Stimulated activated CD4-positive, alpha-beta T cell treated with anti-CD3 and anti-CD28 coated beads, TNF-alpha, amount 100 ng/mL, for 1 hour (primary cell): ENCODE measurements around the gene CLDND2.

ENCODE experiments used
- DNase-seq, 3 donors: peaks; one replicate each; pipeline ENCODE4 v3.0.0-alpha.2; 2020; ENCODE audit warnings: low read depth in 3 of 3, low spot score in 1 of 3

Gene CLDND2

DNA sequence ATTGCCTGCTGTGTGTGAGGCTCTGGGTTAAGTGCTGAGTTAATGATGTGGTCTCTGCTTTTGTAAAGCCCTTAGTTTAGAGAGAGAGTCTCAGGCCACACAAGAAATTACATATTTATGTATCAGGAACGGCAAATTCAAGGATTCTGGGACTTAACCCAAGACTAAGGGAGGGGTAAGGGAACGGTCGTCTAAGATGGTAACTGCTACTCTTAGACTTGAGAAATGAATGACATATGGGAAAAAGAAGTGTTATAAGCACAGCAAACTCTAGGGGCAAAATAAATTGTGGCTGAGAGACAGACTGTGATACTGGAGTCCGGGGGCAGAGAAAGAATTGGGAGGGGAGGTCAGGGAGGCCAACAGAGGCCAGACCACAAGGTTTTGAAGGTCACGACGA is 37.1 kb downstream of the CLDND2 start:
- DNase-seq: no peak

DNA sequence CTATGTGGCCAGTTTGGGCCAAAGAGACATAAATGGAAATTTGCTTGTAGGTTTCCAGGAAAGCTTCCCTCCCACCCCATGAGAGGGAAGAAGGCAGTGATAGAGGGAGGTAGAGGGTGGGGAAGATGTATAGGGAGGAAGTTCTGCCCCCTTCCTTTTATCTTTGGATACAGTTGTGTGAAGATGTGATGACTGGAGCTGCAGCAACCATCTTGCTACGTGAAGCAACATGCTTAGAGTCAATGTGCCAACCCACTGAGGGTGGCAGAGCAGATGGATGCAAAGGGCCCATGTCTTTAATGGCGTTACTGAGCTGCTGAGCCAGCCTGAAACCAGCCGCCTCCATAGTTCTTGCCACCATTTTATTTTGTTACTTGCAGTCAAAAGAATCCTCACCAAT is 37.6 kb downstream of the CLDND2 start:
- no peak for DNase-seq

DNA sequence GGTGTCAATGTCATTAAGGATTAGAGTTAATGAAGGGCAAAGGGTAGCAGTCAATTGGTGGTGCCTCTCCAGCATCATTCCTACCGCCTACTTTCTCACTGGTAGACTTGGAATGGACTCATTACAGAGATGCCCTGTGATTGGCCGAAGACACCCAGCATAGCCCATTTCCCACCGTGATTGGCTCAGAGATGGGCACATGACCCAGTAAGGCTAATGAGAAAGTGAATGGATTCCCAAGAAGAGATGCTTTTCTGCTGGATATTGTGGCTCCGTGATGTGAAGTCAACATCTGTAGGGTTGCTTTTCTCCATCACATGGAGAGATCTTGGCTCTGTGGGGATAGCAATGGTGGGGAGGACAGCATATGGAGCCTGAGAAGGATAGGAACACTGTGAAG is 38.4 kb downstream of the CLDND2 start:
- no peak for DNase-seq

DNA sequence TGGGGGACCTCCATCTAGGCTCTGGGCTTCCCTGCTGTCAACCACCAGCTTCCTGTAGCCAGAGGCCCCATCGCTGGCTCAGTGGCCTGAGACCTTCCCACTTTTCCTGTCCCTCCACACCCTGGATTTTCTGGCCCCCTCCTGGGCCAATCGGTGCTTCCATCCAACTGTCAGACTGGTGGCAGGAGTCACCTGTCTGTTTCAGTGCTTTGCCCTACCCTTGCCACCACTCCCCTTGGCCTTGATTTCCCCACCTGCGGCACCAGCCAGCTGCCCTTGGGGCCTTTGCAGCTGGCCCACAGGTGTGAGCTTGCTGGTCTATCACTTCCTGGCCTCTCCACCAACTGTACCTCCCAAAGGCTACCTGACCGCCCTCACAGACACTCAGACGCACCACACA is 39.4 kb downstream of the CLDND2 start:
- no peak for DNase-seq

DNA sequence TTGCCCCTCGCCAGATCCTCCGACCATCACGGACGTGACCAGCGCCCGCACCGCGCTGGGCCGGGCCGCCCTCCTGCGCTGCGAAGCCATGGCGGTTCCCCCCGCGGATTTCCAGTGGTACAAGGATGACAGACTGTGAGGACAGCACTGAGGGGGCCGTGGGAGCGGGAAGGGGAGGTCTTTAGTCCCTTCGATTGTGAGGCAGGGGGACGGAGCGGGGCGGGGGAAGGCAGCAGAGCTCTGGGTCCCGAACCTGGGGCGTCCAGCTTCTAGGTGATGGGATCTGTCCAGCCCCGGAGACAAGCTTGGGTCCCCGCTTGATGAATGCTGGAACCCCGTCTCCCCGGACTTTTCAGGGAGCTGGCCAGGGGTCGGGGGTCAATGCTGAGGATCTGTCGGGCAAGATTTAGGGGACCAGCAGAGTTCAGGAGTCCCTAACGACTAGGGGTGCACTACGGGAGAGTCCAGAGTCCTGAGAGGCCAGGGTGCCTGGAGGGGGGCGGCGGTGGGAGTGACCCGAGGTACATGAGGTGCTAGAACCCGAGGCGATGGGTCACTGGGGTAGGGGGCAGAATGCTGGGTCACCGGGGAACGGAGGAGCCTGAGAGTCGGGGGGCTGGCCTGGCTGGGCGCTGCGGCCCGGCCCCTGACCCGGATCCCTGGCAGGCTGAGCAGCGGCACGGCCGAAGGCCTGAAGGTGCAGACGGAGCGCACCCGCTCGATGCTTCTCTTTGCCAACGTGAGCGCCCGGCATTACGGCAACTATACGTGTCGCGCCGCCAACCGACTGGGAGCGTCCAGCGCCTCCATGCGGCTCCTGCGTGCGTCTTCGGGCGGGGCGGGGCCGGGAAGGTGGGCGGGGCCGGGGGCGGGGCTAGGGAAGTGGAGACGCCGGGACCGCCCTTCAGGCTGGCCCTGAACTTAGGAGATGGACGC is 41.5 kb downstream of the CLDND2 start:
- DNase-seq: peak in 1 of 3 donors; percentile 37

DNA sequence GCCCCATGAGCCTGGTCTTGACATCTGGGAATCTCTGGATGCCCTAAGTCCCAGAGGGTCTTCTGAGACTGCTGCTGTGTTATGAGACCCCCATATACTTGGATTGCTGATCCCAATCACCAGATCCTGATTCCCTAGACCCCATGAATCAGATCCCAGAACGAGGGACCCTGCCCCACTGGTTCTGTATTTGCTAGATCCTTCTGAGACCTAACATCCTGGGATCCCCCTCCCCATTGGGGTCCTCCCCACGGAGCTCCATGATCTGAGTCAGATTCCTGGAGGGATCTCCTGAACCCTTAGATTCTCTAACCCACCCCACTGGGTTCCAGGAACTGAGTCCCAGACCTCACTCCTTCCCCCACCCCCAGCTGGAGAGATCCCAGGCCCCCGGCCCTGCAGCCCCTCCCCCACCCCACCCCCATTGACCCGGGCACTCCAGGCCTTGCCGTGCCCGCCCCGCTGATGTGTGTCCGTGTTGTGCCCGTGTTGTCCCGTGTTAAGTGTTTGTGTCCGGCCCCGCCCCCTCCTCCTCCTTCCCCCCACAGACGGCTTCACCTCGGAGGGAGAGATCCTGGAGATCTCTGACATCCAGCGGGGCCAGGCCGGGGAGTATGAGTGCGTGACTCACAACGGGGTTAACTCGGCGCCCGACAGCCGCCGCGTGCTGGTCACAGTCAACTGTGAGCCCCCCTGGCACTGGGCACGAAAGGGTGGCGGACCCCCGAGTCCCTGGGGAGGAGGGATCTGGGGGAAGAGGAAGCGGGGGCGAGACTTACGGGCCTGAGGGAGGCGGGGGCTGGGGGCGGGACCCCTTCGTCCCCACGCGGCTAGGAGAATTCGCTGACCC is 42.4 kb downstream of the CLDND2 start:
- no peak for DNase-seq

DNA sequence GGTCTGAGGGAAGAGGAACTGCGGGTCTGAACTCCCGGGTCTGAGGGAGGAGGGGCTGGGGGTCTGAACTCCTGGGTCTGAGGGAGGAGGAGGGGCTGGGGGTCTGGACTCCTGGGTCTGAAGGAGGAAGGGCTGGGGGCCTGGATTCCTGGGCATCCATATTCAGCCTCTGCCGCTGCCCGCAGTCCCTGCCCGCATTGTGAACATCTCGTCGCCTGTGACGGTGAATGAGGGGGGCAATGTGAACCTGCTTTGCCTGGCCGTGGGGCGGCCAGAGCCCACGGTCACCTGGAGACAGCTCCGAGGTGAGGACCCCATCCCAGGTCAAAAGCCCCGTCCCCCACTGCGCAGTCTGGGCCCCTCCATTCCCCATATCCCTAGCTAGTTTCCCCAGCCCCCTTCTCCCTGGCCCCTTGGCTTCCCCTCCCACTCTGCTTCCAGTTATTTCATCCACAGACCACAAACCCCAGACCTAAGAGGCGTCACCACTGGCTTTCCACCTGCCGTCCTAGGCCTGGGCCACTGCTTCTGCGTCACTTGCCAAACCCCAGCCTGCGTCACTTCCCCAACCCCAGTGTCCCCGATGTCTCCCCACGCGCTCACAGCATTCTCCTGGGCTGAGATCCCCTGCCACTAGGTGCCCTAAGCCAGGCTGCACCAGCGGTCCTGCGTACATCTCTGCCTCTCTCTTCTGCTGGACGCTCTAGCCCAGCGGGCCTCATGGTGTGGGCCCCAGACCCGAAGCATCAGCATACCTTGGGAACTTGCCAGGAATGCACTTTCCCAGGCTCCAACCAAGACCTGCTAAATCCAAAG is 43.4 kb downstream of the CLDND2 start:
- no peak for DNase-seq

DNA sequence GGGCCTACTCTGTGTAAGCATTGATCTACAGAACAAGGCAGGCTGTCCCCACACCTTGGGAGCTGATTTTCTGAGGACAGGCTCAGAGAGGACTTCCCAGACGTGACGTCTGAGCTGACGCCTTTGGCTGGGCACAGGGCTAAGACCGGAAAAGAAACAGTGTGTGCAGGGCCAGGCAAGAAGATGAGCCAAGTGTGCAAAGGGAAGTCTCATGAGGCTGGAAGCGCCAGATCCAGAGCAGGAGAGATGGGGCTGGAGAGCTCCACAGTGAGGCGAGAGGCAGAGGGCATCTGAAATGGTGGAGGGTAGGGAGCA is 44.7 kb downstream of the CLDND2 start:
- DNase-seq: no peak

DNA sequence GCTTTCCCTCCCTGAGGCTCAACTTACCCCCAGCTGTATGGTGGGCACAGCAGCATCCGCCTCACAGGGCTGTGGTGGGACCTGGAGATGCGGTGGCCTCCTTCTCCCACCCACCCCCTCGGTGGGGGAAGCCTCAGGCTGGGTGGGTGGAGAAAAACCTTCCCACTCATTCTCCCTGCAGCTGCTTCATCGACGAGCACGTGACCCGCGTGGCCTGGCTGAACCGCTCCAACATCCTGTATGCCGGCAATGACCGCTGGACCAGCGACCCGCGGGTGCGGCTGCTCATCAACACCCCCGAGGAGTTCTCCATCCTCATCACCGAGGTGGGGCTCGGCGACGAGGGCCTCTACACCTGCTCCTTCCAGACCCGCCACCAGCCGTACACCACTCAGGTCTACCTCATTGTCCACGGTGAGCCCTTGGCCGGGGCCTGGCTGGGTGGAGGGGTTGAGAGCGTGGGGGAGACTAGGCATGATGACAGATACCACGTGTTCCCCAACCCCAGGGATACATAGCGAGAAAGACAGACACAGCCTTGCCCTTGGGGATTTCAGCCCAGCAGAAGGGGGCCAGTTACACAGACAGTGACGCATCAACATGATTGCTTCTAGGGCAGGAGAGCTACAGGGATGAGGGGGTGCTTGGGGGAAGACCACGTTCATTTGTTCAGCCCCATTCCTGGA is 45.2 kb downstream of the CLDND2 start:
- no peak for DNase-seq

DNA sequence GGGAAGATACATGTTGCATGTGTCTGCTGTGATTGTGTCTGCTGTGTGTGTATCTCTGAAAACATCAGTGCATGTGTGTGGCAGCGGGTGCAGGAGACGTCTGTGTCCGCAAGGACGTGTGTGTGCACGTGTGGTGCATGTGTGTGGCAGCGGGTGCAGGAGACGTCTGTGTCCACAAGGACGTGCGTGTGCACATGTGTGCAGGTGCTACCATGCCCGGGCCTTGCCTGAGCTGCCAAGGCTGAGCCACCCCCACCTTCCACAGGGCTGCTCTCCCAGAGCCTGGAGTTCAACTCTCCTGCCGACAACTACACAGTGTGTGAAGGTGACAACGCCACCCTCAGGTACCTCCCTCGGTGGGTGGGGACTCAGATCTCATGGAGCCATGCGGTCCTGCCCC is 47.0 kb downstream of the CLDND2 start:
- no peak for DNase-seq

DNA sequence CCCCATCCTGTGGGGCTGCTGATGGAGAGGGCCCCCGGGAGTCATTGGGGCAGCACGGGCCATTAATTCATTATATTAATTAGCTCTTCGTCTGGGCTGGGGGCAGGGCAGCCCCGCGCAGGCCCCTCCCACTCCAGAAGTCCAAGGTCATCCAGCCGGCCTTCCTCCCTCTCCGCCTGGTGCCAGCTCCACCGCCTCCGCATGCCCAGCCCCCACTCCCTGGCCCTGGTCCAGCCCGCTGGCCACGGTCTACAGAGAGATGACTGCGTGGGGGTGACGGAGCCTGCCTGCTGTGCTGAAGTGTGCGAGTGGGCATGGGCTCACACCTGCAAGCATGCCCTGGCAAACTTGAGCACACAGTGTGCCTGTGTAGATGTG is 48.5 kb downstream of the CLDND2 start:
- DNase-seq: no peak

DNA sequence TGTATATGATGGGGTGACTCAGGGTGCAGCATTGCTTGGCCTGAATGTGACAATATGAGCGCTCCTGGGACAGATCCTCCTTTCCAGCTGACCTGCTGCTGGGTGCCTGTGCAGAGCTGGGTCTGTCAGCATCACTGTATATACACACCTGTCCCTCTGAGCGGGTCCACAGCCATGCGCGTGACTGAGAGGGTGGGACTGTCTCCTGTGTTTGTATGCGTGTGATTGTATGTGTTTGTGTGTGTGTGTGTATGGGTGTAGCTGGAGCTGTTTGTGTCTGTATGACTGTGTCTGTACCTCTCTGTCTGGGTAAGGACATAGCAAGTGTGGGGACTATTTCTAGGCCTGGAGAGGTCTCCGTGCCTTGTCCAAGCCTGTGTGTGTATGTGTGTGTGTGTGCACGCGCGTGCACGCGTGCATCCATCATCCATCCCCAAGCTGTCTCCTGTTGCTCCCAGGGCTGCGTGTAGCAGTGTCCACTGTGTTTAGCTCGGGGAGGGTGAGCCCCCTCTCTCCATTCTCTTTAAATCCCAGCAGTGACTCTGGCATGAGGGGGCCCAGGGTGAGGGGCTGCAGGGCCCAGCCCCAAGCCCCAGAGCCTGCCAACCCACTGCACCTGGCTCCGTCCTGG is 49.0 kb downstream of the CLDND2 start:
- no peak for DNase-seq

DNA sequence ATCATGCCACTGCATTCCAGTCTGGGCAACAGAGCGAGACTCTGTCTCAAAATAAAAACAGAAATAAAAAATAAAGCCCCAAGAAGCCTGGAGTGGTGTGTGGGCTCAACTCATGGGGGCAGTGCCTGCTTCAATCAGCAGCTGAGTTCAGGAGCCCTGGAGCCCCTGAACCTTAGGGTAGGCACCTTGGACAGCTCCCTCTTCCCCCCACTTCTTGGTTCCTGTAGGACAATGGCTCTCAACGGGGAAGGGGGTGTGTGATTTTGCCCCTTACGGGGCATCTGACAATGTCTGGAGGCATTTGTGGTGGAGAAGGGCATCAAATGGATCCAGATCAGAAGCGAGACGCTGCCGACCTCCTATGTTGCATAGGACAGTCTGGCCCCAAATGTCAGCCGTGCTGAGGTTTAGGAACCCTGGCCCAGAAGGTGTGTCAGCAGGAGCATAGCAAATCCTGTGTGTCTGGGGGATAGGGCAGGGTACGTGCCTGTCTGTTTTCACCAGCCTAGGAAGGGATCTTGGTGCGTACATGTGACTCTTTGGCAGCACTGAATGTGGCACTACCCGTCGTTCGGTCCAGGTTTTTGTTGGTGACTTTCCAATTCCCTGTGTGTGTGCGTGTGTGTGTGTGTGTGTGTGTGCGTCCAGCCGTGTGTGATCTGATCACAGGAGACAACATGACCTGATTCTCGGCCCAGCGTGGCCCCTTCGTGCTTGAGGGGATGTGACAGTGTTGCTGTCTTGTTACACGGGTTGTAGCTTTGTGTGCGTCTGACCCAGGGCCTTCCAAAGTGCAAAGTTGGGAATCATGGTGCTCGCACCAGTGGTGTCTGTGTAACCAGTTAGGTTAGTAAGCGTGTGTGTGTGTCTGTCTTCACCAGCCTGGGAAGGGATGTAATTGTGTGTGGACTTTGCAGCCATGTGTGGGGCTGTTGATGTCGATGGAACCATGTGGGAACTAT is 49.8 kb downstream of the CLDND2 start:
- no peak for DNase-seq

DNA sequence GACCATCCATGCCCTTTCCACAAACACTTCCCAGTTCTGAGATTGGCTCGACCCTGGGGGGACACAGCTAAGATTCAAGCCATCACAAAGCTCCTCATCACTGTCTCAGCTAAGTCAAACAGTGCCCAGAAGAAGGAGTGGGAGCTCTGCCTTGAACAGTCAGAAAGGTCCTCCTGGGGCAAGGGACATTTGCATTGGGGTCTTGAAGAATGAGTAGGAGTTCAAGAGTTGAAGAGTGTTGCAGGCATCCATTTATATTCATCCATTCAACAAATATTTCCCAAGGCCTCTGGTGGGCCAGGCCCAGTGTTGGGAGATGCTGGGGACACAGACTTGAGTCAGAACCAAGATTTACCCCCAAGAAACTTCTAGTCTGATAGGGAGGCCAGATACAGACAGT is 50.8 kb downstream of the CLDND2 start:
- DNase-seq: no peak

DNA sequence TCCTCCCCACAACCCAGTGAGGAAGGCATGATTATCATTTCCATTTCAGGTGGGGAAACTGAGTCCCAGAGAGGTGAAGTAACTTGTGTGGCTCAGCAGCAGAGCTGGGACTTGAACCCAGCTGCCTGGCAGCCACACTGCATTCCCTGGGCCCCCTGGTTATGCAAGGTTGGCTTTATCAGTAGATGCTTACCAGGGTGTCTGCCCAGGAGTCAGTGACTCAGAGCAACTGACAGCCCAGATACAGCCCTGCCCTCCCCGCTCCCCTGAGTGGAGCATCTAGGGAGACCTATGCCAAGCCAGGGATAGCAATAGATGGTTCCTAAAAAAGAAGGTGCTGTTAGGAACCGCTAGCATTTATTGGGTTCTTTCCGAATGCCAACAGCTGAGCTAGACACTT is 51.4 kb downstream of the CLDND2 start:
- DNase-seq: no peak
